OCI-LY3 (cell line): ENCODE results near the gene MED12L.

Experiments
- CTCF ChIP-seq: fragments of 200-600, 300-600 bp; sonication (generic); IDR thresholded peaks from 2 replicates; pipeline ENCODE4 v1.5.1; 2014; ENCODE audit warnings: antibody characterized with exemption, low read length, low read depth
- EZH2phosphoT487 ChIP-seq: fragments of 200-600 bp; shearing (Covaris generic); IDR thresholded peaks from 2 replicates; pipeline ENCODE4 v1.6.1; 2018; ENCODE audit warnings: antibody characterized with exemption, mixed run types, low read depth

DNA sequence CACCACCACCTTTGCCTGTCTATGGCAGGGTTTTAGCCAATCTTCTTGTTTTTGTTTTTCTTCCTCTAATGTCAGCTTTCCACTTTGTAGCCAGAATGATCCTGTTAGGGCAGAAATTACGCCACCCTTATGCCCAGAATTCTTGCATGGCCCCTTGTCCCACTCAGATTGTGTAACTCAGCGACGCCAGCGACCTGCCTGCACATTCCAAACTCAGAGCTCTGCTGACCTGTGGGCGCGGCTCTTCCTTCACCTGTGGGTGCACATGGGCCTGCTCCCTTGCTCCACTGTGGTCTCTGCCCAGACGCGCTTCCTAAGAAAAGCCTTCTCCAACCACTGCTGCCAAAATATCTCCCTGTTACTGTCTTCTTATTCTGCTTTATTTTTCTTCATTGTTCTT lies 45.0 kb downstream of the MED12L start:
- TF ChIP-seq CTCF (no peak), EZH2phosphoT487 (no peak)
